ENCODE measurements around the gene PML.
"Not testable (repeated sequence)": the region's sequence is repeated elsewhere in the genome, so short reads cannot be mapped to it uniquely, and the experiment has no call there.

The PML gene

GRCh38 chr15:74075781-74076180 lies 81.3 kb downstream of the PML start:
- H3K9ac ChIP-seq (ENCODE audit: low read depth in 1 of 2, low read length in 2 of 2); H3K27ac ChIP-seq (ENCODE audit: low read depth, low read length); H3K4me3 ChIP-seq (ENCODE audit: low read depth in 1 of 2, low read length in 2 of 2); H3K36me3 ChIP-seq (ENCODE audit: control insufficient read depth in 1 of 2, insufficient read depth in 2 of 2, low read length in 2 of 2); H3K4me1 ChIP-seq (ENCODE audit: control insufficient read depth in 1 of 2, insufficient read depth in 2 of 2, low read length in 2 of 2); H3K9me3 ChIP-seq (ENCODE audit: control insufficient read depth in 1 of 2, low read length in 2 of 2); H3K27me3 ChIP-seq (ENCODE audit: control insufficient read depth in 1 of 2, insufficient read depth in 2 of 2, low read length in 2 of 2): not testable (repeated sequence)

- not testable (repeated sequence) for H3K4me1 ChIP-seq (ENCODE audit: control insufficient read depth in 1 of 2, insufficient read depth in 2 of 2, low read length in 2 of 2); H3K9ac ChIP-seq (ENCODE audit: low read depth in 1 of 2, low read length in 2 of 2); H3K27ac ChIP-seq (ENCODE audit: low read depth, low read length); H3K27me3 ChIP-seq (ENCODE audit: control insufficient read depth in 1 of 2, insufficient read depth in 2 of 2, low read length in 2 of 2); H3K4me3 ChIP-seq (ENCODE audit: low read depth in 1 of 2, low read length in 2 of 2); H3K9me3 ChIP-seq (ENCODE audit: control insufficient read depth in 1 of 2, low read length in 2 of 2); H3K36me3 ChIP-seq (ENCODE audit: control insufficient read depth in 1 of 2, insufficient read depth in 2 of 2, low read length in 2 of 2)
Observed at GRCh38 chr15:74082450-74082849, 87.9 kb downstream of the PML start, which contains the start of gene GOLGA6A. TSS of gene GOLGA6A (minus strand) at chr15:74082550. CDS start at chr15:74082509, 41 bp downstream.

DNA sequence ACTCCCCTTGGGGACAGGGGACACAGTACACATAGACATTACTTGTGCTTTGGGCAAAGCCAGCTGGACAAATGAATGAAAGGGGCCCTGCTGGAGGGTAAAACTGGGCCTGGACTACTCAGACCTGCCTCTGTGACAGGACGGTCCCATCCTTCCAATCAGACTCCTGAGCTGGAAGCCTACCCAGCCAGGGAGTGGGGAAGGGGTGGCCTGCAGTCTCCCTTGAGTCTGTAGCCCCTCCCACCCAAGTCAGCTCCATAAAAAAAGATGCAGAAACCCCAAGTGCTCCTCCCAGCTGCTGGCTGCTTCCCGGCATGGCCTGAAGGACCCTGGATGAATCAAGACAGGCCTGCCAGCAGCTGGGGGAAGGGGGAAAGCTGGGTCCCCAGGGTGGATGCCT lies 100.1 kb downstream of the PML start:
- H3K4me3 ChIP-seq (ENCODE audit: low read depth in 1 of 2, low read length in 2 of 2); H3K36me3 ChIP-seq (ENCODE audit: control insufficient read depth in 1 of 2, insufficient read depth in 2 of 2, low read length in 2 of 2): not testable (repeated sequence)

GRCh38 chr15:74095610-74096009 lies 101.1 kb downstream of the PML start:
- not testable (repeated sequence) for H3K4me1 ChIP-seq (ENCODE audit: control insufficient read depth in 1 of 2, insufficient read depth in 2 of 2, low read length in 2 of 2); H3K9me3 ChIP-seq (ENCODE audit: control insufficient read depth in 1 of 2, low read length in 2 of 2); H3K9ac ChIP-seq (ENCODE audit: low read depth in 1 of 2, low read length in 2 of 2); H3K27ac ChIP-seq (ENCODE audit: low read depth, low read length); H3K4me3 ChIP-seq (ENCODE audit: low read depth in 1 of 2, low read length in 2 of 2); H3K27me3 ChIP-seq (ENCODE audit: control insufficient read depth in 1 of 2, insufficient read depth in 2 of 2, low read length in 2 of 2); H3K36me3 ChIP-seq (ENCODE audit: control insufficient read depth in 1 of 2, insufficient read depth in 2 of 2, low read length in 2 of 2)

More for the DNA sequence above, 100.1 kb downstream of the PML start:
- not testable (repeated sequence) for H3K27ac ChIP-seq (ENCODE audit: low read depth, low read length); H3K9me3 ChIP-seq (ENCODE audit: control insufficient read depth in 1 of 2, low read length in 2 of 2); H3K4me1 ChIP-seq (ENCODE audit: control insufficient read depth in 1 of 2, insufficient read depth in 2 of 2, low read length in 2 of 2); H3K9ac ChIP-seq (ENCODE audit: low read depth in 1 of 2, low read length in 2 of 2); H3K27me3 ChIP-seq (ENCODE audit: control insufficient read depth in 1 of 2, insufficient read depth in 2 of 2, low read length in 2 of 2)

GRCh38 chr15:74096753-74097474 lies 102.4 kb downstream of the PML start:
- H3K9ac ChIP-seq (ENCODE audit: low read depth in 1 of 2, low read length in 2 of 2); H3K36me3 ChIP-seq (ENCODE audit: control insufficient read depth in 1 of 2, insufficient read depth in 2 of 2, low read length in 2 of 2); H3K4me3 ChIP-seq (ENCODE audit: low read depth in 1 of 2, low read length in 2 of 2); H3K27me3 ChIP-seq (ENCODE audit: control insufficient read depth in 1 of 2, insufficient read depth in 2 of 2, low read length in 2 of 2); H3K9me3 ChIP-seq (ENCODE audit: control insufficient read depth in 1 of 2, low read length in 2 of 2); H3K27ac ChIP-seq (ENCODE audit: low read depth, low read length); H3K4me1 ChIP-seq (ENCODE audit: control insufficient read depth in 1 of 2, insufficient read depth in 2 of 2, low read length in 2 of 2): not testable (repeated sequence)

Data from duodenal mucosa (tissue), 2 donors.